NCI-H345 treated with DMSO at 0.1 percent for 48 hours (cell line): ENCODE measurements around the gene DNAH1.

Source experiments
- DNase-seq: peaks from one replicate; lab custom pipeline; 2025; ENCODE audit not compliant: unreplicated experiment; lab: John Stamatoyannopoulos, UW

The DNAH1 gene

DNA sequence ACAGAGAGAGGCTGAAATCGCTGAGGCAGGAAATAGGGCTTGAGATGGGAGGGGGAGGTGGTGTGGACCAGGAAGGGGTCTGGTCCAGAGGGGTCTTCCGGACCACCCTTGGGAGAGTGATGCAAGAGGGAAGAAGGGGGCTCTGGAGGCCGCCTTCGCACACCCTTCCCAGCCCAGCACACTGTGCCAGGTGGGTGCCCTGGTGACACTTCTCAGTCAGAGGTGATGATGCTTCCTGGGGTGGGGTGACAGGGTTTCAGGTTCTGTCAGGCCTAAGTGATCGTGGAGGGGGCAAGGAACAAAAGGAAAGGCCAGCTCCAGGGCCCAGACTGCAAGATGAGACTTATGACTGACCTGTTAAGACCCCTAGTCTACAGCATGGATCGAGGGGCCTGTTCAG lies 116.1 kb downstream of the DNAH1 start:
- no peak for DNase-seq

DNA sequence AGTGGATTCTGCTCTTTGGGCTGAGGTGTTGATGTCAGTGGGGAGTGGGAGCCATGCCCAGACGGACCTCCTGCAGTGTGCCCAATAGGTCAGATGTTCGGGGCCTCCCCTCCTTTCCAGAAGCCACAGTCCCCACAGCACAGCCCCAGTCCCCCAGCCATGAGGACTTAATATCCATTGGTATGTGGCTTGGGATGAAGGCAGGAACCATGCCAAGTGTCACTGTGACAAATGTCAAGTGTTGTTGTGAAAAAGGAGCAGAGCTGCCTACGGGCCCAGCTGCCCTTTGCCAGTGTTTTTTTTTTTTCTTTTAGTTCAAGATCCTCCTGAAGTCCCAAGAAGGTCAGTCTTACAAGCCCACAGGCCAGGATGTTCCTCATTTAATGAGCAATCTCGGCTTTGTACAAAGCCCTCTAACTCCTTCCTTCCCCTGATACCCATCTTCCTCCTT lies 116.6 kb downstream of the DNAH1 start:
- no peak for DNase-seq

DNA sequence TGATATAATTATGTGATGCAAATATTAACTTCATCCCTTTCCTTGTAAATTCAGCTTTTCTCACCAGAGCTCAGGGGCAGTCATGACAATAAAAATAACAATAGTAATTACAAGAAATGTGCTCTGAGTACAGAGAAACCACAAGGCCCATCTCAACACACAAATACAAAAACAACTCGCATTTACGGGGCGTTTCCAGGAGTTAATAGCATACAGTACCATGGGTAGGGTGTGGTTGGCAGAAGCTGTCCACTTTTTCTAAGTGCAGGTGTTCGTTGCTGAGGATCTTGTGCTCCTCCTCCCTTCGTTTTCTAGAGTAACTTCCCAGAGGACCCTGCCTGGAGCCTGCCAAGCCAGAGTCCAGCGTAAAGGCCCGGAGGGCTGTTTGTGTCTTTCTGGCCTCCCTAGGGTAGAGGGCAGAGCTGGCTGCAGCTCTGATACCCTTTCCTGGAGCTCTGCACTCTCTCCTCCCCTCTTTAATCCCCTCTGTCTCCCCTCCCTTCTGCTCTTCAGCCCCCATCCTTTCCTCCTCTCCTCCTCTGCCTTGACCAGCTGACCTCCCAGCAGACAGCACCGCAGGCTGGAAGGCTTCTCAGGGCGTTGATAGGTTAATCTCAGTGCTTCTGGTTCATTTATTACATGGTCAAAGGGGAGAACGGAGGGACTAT lies 117.3 kb downstream of the DNAH1 start:
- no peak for DNase-seq

DNA sequence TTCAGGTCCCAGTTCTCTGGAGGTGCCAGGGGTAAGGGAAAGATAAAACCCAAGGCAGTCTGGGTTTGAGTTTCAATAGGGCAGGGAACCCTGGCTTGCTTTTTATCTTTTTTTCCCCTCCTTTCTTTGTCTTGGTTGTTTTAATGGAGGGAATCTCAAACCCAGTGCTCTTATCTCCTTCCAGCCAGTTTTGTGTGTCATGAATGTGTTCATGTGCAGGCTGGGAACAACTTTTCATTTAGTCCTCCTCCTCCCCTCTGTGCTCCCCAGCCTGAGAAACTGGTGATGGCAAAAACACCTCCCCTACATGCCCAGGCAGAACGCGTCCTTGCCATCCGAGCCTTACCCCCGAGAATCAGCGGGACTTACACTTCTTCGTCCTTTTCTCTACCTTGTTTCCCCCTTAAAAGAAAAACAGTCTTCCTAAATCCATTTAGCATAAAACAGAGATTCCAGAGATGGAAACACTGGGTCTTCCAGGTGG lies 117.9 kb downstream of the DNAH1 start:
- no peak for DNase-seq

DNA sequence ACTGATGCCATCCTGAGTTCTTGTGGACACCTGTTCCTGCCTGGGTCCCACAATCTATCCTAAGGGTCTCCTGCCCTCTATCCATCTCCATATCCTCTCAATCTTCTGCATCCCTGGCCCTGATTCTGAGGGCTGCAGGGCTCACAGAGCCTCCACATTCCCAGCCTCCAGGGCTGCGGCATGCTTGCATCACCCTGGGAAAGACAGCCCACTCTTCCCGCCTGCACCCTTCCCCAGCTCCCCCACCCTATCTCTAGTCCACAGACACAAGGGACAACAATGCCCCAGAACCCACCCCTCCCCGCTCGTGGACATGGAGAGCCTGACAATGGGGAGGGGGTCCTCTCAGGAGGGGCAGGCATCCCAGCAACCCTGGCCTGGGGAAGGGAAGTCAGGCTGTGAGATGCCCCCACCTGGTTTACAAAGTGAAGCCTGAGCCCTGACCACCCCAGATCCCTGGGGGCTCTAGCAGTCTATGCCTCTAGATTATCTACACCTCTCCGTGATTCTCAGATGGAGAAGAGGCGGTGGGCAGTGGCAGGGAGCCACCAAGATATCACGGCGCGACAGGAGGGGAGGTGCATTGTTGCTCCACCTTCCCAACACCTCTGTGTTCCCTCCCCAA lies 118.5 kb downstream of the DNAH1 start:
- DNase-seq, result no peak

DNA sequence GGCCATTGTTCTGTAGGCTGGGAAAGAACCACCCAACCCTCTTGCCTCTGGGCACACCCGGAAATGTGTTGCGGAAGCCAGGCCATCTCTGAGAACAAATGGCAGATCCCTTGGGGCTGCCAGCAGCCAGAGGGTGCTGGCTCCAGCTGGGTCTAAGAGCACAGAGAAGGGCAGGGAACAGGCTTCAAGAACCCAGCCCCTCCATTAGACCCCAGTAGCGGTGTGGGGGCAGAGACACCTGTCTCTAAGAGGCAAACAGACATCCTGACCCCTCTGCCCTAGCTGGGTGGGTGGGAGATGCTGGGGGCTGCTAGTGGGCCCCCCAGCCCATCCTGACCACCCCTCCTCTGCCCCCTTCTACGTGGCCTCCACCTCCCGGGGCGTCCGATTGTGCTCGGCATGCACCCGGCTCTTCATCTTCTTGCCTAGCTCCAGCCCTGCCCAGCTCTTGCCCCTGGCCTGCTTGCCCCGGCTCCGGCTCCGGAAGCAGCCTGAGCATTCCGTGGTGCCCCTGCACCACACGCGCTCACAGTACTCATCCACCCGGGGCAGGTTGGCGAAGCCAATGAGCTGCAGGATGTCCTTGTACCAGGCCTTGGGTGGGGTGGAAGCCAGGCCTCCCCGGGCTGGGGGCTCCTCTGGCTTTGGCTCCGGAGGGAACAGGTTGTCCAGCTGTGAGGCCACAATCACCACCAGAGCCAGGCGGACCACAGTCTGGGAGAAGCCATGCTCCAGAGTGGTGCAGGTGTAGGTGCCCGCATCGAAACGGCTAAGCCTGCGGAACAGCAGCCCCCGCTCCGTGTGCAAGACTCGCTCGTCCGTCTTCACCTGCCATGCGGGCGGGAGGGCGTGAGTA lies 119.4 kb downstream of the DNAH1 start:
- no peak for DNase-seq

DNA sequence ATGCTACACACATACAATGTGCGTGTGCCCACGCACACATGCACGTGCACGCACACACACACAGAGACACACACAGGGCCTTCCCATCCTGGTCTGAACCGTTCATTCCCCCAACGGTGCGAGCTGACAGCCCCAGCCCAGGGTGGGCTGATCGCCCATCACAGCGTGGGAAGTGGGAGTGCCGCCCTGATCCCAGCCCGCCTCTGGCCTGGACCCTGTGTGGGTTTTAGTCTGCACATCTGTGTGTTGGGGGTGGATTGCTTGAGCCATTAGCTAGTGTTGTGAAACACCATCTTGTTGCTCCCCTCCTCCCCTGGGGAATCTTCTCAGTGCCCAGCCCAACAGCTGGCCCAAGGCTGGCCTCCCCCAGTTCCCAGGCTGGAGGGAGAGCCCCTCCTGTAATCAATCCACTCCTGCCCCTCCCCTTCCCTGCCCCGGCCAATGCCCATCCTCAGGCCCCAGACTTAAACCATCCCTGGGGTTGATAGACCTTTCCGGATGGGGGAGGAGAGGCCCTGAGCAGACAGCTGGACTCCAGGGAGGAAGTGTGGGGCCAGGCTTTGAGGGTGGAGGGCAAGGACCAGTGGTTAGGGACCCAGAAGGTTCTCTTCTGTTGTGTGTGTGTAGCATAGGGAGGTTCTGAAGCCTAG lies 120.5 kb downstream of the DNAH1 start:
- DNase-seq, result no peak

DNA sequence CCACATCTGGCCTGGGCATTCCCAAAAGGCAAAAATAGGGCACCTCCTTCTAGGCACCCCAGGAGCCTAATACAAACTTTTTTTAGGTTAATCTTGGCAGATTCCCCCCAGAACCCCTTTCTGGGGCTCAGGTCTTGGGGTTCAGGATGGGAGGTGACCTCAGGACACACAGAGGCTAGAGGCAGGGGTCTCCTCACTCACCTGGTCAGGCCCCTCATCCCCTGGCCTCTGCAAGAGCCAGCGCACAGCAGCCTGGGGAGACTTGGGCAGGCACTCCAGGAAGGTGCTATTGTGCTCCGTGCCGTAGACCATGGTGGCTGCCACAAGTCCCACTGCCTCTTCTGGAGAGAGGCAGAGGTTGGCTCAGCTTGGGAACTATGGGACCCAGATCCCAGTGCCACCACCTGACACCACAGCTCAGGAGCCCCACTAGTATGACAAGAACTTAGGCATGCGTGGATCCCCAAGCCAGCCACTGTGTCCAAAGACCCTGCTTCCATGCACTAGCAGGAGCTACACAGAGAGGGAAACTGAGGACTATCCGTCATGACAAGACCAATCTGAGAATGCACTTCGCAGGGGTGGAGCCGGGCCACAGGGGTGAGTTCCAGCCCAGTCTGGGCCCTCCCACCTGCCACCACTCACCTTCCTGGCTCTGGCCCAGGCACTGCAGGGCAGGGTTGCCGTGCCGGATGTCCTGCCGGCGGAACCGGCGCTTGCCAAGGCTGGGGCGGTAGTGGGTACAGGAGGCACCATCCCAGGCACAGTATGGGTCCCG lies 121.4 kb downstream of the DNAH1 start:
- no peak for DNase-seq

DNA sequence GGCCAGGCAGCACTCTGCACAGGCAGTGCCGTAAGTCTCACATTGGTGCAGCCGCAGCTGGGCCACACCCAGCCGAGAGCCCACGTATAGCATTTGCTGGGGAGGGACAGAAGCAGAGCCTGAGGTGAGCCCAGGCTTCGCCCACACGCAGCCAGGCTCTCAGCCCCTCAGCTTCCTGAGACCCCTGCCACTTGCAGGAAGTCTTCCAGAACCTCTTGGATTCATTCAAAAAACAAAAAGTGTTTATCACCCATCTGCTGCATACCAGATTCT lies 121.9 kb downstream of the DNAH1 start:
- DNase-seq, result no peak

DNA sequence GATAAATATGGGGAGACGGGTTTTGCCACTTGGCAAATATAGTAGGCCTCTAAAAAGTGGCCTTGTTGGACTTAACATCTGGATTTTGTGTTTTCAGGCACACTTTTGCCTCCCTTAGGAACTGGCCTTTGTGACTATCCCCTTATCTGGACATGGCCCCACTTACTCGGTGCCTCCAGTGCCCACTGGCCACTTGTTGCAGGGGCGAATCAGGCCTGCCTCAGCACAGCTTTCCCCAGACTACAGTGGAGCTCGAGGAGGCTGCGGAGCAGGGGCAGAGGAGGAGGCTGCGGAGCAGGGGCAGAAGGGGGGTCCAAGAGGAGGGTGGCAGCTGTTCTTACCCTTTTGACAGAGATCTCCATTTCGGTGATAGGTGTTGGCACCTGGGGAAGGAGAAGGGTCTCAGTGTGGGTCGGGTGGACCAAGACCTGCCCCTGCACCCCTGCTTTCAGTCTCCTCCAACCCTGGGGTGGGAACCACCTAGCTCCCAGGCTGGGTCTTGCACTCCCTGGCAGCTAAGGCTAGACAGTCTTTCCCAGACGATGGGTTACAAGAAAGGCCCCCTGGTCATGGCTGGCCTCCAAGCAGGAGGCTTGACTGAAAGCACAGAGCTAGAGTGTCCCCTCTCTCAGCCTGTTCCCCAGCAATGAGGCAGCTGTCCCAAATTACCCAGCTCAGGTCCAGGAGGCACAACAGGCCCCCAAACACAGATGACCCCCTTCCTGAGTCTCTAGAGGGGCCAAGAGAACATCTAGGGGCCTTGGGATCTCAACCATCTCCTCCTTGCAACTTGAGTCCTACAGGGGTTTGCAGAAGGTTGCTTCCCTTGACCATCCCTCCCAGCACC lies 122.7 kb downstream of the DNAH1 start:
- no peak for DNase-seq

DNA sequence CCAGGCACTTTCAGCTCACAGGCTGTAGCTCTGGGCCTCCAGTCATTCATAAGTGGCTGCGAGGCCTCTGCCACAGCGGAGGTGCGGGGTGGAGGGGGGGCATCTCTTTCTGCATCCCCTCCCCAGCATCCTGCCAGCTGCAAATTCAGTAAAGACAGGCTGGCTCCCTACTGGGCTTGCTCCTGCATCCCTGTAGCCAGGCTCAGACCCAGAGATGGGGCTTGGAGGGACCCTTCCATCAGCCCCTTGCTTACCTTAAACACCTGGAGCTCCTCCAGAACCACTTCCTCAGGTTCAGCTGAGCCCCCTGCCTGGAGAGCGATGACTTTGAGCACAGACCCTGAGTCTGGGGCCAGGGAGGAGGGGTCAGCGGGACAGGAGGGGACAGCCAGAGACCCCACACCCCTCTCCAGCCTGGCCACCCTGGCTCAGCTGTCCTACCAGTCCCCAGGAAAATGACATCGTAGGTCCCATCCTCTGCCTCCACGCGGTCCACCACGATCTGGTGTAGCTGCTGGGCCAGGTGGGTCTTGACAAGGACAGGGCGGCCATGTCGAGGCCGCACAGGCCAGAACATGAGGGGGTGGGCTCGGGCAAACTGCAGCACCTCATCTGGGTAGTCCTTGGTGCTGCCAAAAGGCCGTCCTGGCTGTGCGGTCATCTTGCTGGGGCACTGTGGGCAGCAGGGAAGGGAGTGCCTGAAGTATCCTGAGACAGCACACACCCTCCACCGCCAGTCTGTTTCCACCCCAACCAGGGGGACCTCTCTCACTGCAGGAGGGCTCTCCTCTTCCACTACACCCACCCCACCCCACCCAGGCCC lies 123.5 kb downstream of the DNAH1 start:
- DNase-seq, result no peak

DNA sequence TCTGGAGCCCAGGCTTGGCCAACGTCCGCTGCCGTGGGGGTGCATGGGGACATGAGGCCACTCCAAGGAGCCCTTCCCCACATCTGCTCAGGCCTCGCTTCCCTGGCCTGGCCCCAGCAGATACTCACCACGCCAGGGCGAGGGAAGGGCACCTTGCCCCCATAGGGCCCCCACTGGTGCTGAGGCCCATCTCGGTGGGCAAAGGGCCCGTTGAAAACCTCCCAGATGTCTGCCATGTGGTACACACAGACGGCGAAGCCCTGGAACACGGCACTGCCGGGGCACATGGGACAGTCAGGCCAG lies 124.1 kb downstream of the DNAH1 start:
- DNase-seq, result no peak

DNA sequence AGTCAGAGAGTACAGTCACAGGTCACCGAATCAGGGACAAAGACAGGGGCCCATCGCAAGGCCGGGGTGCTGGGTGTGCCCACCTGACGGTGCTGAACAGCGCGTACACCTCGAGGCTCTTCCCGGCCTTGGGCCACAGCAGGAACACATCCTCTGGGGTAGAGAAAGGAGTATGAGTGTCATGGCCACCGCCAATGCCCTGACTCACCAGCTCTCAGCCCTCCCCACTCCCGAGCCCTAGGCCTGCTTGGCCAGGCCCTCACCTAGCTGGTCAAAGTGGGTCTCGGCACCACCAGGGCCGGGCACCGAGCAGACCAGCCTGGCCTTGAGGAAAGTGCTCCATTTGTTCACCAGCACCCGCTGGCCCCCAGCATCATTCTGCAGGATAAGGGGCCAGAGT lies 124.6 kb downstream of the DNAH1 start:
- no peak for DNase-seq

DNA sequence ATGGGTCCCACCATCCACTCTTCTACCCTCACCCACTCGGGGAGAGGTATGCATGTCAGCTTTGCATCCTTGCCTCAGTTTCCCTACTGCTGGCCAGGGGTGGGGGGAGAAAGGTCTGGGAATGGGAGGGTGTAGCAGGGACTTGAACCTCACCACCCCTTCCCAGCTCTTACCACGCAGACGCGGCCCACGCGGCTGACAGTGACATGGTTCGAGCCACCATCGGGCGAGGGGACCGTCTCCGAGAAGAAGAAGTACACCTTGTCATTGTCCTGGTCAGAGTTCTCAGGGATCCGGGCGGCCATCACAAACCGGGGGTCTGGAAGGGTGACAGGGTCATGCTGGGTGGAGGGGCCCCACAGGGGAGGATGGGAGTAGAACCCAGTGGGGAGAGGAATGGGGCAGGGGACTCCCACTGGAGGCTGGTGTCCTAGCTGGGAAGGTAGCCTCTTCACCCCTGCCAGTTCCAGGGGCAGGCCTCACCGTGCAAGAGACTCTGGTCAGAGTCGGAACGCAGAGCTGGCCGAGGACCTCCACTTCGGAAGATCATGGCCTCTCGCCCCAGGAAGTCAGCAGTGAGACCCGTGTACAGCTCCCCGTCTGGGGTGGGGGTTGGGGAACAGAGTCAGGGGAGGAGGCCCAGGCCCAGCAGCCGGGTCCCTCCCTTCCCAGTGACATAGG lies 125.1 kb downstream of the DNAH1 start:
- DNase-seq, result no peak

DNA sequence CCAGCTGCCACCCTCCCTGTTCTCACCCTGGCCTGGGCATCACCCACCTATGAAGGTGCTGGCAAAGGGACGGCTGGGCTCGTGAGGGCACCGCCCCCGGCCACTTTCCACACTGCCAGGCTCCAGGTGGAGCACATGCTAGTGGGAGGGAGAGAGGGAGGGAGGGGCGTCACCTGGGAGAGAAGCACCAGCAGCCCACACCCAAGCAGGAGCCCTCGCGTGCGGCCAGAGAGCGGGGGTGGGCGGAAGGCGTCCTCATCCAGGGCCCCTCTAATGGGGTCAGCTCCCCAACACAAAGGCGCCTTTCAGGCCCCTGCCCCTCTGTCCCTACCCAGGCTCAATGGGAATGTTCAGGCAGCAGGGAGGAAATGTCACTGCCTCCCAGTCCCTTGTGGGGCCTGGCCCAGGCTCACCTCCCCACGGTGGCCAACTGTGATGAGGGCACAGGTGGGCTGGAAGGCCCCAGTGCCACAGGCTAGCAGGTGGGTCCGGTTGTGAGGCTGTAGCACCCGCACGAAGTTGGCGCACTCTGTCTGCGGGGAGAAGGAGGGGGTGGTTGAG lies 125.7 kb downstream of the DNAH1 start:
- no peak for DNase-seq

DNA sequence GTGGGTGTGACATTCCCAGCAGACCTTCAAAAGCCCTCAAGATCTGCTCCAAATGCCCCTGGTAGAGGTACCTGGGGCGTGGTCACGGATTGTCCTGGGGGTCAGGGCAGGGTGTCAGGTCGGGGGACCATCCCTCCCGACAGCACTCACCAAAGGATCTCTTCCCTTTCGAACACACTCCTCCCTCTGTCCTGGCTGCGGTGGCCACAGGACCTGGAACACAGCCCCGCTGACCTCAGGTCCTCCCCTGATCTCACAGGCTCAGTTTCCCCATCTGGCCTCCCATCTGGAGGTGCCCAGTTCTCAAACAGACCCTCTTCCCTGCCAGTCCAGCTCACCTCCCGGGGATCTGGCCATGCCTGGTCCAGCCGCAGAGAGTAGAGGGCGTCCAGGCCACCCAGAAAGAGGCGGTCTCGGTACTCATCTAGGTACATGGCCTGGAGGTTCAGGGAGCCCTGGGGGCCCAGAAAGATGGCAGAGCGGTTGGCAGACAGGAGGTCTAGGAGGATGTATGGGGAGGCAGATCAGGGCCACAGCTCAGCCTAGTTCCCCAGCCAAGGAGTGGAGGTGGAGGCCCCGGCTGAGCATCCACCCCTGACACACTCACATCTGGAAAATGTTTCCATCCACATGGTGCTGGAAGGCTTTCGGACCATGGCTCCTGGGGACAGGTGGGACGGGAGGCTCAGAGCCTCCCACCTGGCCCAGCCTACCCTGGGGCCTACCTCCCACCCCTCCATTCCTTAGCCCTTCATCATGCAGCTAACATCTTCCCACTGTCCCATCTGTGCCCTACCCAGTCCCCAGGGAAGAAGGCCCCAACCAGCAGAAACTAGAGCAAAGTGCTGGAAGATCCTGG lies 126.5 kb downstream of the DNAH1 start:
- DNase-seq, result no peak

DNA sequence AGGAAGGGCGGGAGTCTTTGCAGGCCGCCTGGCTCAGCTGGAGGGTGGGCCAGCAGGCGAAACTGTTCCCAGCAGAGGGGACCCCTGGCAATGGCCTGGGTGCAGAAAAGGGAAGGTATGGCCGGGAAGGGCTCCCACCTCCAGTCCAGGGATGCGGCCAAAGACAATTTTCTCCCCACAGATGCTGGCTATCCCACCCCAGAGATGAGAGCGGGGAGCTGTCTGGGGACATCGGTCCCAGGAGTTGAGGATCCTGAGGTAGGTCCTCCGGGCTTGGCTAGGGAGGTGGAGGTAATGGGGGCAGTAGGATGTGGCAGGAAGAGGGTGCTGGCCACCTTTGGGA lies 127.1 kb downstream of the DNAH1 start:
- DNase-seq, result no peak
